ENCODE data around the gene FER. TPM values are rescaled to one million over a fixed set of nuclear protein-coding genes. Genes with fewer than 3 reads are reported as not detected.

Gene FER
- polyA plus RNA-seq, 1 of the 3 experiments (the other 2 are of a cell fraction) = 1.8 TPM

- POLR2A ChIA-PET = no interaction called here
- CTCF ChIA-PET = no interaction called here
- DNase-seq = no peak
- Histone ChIP-seq H2AFZ (ENCODE audit: low read depth) (no peak overlapping the region), H3F3A (replicated peaks; ENCODE audit: insufficient read depth) (peaks cover under 1% of the 10 kb centered on the region), H3K36me3 (replicated peaks in 1 of 2; ENCODE audit: control insufficient read depth in 1 of 2, insufficient read depth in 2 of 2, low read length in 1 of 2) (peaks cover 0 to 10% of the 10 kb centered on the region in 2 experiments), H3K79me2 (ENCODE audit: insufficient read depth) (no peaks in the 10 kb centered on the region), H3K27ac (ENCODE audit: low read depth in 2 of 2, low read length in 1 of 2) (no peak overlapping the region), H4K20me1 (ENCODE audit: insufficient read depth) (no peaks in the 10 kb centered on the region), H3K27me3 (ENCODE audit: insufficient read depth) (no peaks in the 10 kb centered on the region), H3K9me2 (no peaks in the 10 kb centered on the region), H3K4me1 (ENCODE audit: control insufficient read depth in 1 of 2, insufficient read depth in 2 of 2, low read depth in 1 of 2, low read length in 1 of 2) (peaks cover 0 to 11% of the 10 kb centered on the region in 2 experiments; a peak in 3 of 4 replicates), H3K9ac (no peak overlapping the region), H3K9me3 (no peaks in the 10 kb centered on the region), H3K4me2 (no peak overlapping the region), H3K4me3 (ENCODE audit: low read depth in 2 of 2, low read length in 1 of 2) (no peak overlapping the region)
- 89% methylated on average over 2 of the region's 2 CpGs for WGBS (ENCODE audit: low lambda C conversion rate)
- no peak for TF ChIP-seq CTCF (IDR thresholded peaks at IDR 0.05)
- TF ChIP-seq FOXJ3 (CRISPR knock-in tag; IDR thresholded peaks at IDR 0.05) = no peak
- no peak for TF ChIP-seq YY1 (IDR thresholded peaks at IDR 0.05; ENCODE audit: low read depth)
- TF ChIP-seq GATA2 (CRISPR knock-in tag; IDR thresholded peaks at IDR 0.05) = no peak
- TF ChIP-seq ELF1 (IDR thresholded peaks at IDR 0.05) = no peak
- no peak for TF ChIP-seq NFIC (IDR thresholded peaks at IDR 0.05; ENCODE audit: borderline replicate concordance)
- no peak for TF ChIP-seq NRF1 (IDR thresholded peaks at IDR 0.05; ENCODE audit: low read depth, low read length)
- no peak for TF ChIP-seq SIN3A (IDR thresholded peaks at IDR 0.05; ENCODE audit: borderline replicate concordance, low read depth, low read length)
- no peak for TF ChIP-seq EZH2phosphoT487 (IDR thresholded peaks at IDR 0.05; ENCODE audit: borderline replicate concordance, low read depth)
These were observed 448.0 kb downstream of the FER start for GRCh38 chr5:109195667-109196066.

- no peaks in the 10 kb centered on the region for H3K79me2 ChIP-seq (ENCODE audit: insufficient read depth)
- no peak overlapping the region for H3K27ac ChIP-seq (ENCODE audit: low read depth in 2 of 2, low read length in 1 of 2)
- no peak overlapping the region for H3K4me3 ChIP-seq (ENCODE audit: low read depth in 2 of 2, low read length in 1 of 2)
- H3F3A ChIP-seq (replicated peaks; ENCODE audit: insufficient read depth) = no peaks in the 10 kb centered on the region
- peaks cover 0 to 6% of the 10 kb centered on the region in 2 experiments; a peak in 3 of 4 replicates for H3K4me1 ChIP-seq (ENCODE audit: control insufficient read depth in 1 of 2, insufficient read depth in 2 of 2, low read depth in 1 of 2, low read length in 1 of 2)
- H3K4me2 ChIP-seq = no peak overlapping the region
- no peaks in the 10 kb centered on the region for H4K20me1 ChIP-seq (ENCODE audit: insufficient read depth)
- H3K36me3 ChIP-seq (replicated peaks in 1 of 2; ENCODE audit: control insufficient read depth in 1 of 2, insufficient read depth in 2 of 2, low read length in 1 of 2) = peaks cover 0 to 8% of the 10 kb centered on the region in 2 experiments
- CTCF ChIA-PET = no interaction called here
- TF ChIP-seq SIN3A (IDR thresholded peaks at IDR 0.05; ENCODE audit: borderline replicate concordance, low read depth, low read length) (no peak), RXRA (IDR thresholded peaks at IDR 0.05; ENCODE audit: borderline replicate concordance, low read depth) (no peak), MXI1 (IDR thresholded peaks at IDR 0.05; ENCODE audit: low read depth, low read length) (no peak), PBX3 (IDR thresholded peaks at IDR 0.05) (no peak), TAF1 (IDR thresholded peaks at IDR 0.05; ENCODE audit: borderline replicate concordance, low read depth, low read length) (no peak)
- H3K9me2 ChIP-seq = no peaks in the 10 kb centered on the region
- H3K9ac ChIP-seq = no peak overlapping the region
- WGBS (ENCODE audit: low lambda C conversion rate) = 95% methylated on average over 2 of the region's 2 CpGs
- no peaks in the 10 kb centered on the region for H3K9me3 ChIP-seq
- H3K27me3 ChIP-seq (ENCODE audit: insufficient read depth) = no peaks in the 10 kb centered on the region
- POLR2A ChIA-PET = no interaction called here
- no peak overlapping the region for H2AFZ ChIP-seq (ENCODE audit: low read depth)
- no peak for DNase-seq
These were observed 448.6 kb downstream of the FER start for GRCh38 chr5:109196087-109196822.
